HTR-8/SVneo (cell line): ENCODE results near the gene HIVEP3.
A peak's percentile ranks its signal among the peaks of the same experiment; 100 is the strongest.

ENCODE experiments used
- DNase-seq: peaks from one replicate; pipeline ENCODE4 v3.0.0; 2011; ENCODE audit warnings: low spot score, mixed read lengths; ENCODE audit not compliant: insufficient read length
- FAIRE-seq: peaks from 2 replicates; lab custom pipeline; 2011; peaks lifted over from hg19 to GRCh38; lab: Jason Lieb, UNC

Gene HIVEP3

DNA sequence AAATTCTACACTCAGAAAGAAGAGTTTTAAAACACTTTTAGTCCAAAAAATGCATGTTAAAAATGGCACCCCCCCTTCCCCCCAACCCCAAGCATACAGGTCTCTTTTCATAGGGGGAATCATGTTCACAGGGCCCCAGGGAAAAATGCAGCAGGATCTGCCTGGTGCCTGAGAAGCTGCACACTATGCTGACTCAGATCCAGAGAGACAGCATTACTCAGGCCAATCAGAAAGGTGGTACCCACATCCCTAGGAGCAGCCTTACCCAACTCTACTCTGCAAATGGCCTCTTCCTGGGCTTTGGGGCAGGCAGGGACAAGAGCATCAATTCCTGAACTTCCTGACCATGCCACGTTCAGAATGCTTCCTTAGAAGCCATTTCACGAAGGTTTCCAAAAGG, 119.0 kb downstream of the HIVEP3 start:
- FAIRE-seq (no peak), DNase-seq (no peak)

DNA sequence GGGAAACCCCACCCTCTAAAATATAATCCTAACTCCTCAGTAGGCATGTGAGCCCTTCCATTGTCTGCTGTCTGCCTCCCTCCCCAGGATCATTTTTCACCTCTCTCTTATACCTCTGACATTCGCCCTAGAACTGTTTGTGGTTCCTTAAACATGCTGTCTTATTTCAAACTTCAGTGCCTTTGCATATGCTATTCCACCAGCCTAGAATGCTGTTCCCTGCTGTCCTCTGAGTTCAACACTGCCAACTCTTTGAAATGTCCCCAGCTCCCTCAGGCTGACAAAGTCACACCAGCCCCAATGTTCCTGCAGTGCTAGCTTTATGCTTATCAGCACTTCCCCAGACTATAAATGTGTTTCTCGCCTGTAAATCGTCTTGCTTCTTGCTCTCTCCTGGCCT, 119.5 kb downstream of the HIVEP3 start:
- no peak for FAIRE-seq
- no peak for DNase-seq

DNA sequence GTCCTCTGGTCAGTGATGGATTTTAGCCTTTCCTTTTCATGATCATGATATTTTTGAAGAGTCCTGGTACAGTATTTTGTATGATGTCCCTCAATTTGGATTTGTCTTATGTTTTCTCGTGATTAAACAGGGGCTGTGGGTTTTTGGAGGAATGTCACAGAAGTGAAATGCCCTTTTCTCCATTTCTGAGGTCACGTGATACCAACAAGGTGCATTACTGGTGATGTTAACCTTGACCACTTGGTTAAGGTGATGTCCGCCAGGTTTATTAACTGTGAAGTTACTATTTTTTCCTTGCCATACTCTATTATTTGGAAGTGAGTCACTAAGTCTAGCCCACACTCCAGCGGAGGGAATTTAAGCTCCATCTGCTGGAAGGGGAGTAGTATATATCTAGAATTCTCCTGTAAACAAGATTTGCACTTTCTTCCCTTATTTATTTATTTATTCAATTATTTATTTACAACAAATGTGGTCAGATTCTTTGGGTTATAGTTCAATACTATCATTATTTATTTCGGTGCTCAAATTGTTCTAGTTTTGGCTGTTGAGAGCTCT, 123.4 kb downstream of the HIVEP3 start:
- no peak for FAIRE-seq
- DNase-seq, result peak; percentile 13

DNA sequence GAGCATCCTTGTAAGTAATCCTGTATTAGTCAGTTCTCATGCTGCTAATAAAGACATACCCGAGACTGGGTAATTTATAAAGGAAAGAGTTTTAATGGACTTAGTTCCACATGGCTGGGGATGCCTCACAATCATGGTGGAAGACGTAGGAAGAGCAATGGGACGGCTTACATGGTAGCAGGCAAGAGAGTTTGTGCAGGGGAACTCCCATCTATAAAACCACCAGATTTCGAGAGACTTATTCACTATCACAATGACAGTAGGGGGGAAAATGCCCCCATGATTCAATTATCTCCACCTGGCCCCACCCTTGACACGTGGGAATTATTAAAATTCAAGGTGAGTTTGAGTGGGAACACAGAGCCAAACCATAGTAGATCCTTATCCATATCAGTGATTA, 124.7 kb downstream of the HIVEP3 start:
- no peak for DNase-seq
- FAIRE-seq, result no peak

DNA sequence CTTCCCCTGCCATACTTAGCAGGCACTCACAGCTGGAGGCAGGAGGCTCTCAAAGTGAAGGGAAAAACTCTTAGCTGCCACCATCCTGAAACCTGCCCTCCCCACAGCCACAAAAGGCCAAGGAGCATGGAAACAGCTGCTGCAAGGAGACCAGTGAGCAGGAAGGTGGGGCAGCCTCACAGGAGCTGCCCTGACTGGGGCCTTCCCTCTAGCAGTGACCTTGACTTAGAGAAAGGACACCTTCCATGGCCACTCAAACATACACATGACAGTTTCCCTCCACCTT, 126.3 kb downstream of the HIVEP3 start:
- no peak for FAIRE-seq
- no peak for DNase-seq

DNA sequence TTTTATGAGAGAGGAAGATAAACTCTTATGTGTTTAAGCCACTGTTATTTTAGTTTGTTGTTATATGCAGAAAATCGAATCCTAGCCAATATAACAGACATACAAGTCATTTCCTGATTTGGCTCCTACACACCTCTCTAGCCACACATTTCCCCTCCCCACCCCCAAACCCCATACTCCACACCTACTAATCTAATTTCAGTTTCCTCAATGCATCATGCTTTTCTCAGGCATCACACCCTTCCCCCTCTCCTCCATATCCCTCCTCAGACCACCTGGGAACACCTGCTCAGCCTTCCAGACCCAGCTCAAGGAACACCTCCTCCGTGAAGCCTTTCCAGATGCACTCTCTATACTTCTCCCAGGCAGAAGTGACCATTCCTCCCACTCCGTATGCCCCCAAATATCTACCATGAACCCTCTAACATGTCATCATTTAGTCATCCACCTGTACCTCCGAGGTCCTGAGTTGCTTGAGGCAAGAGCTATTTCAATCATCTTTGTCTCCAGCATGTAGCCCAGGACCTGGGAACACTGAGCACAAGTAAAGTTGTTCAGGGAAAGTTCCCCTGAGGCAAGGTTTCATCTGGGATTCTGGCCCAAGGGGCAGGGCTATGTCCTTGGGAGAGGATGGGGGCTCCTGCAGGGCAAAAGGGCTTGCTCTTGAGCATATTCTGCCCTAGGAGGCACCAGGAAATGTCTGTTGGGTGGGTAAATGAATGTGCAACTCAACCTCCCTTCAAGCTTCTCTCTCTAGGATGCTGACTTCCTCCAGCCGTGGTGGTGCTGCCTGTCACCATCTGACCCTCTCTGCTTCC, 126.8 kb downstream of the HIVEP3 start:
- FAIRE-seq (no peak), DNase-seq (no peak)

DNA sequence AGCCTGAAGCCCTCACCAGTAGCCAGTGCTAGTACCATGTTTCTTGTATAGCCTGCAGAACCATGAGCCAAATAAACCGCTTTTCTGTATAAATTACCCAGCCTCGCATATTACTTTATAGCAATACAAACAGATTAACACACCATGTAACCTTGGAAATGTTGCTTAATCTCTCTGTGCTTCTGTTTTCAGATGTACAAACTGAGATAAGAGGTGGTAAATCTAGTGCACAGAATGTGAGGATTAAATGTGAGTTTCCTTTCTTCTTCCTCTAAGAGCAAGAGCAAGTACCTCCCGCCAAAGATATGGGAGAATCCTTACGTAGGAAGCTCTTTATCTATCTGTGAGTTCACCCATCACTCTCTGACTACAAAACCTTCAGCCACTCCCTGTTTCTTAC, 128.4 kb downstream of the HIVEP3 start:
- FAIRE-seq (no peak), DNase-seq (no peak)

DNA sequence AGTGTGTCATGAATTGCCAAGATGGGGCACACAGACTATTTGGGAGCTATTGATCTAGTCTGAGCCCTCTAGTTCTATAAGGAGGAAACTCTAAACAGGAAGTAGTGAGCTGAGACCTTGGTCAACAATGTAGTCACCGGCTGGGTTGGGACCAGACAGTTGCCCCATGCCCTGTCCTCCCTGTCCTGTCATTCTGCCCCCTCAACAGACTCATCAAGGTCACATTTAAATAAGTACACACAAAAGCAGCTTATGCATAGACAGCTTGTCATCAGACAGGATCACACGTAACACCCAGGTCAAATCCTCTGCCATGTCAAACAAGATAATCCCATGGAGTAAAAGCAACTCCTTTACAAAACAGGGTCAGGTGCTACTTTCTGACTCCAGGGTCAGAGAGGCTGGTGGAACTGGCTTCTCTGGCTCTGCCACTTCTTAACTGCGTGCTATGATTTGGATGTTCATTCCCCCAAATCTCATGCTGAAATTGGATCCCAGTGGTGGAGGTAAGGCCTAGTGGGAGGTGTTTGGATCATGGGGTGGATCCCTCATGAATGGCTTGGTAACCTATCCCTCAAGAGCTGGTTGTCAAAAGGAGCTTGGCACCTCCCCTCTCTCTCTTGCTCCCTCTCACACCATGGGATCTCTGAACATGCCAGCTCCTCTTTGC, 128.9 kb downstream of the HIVEP3 start:
- DNase-seq, result no peak
- FAIRE-seq, result no peak

DNA sequence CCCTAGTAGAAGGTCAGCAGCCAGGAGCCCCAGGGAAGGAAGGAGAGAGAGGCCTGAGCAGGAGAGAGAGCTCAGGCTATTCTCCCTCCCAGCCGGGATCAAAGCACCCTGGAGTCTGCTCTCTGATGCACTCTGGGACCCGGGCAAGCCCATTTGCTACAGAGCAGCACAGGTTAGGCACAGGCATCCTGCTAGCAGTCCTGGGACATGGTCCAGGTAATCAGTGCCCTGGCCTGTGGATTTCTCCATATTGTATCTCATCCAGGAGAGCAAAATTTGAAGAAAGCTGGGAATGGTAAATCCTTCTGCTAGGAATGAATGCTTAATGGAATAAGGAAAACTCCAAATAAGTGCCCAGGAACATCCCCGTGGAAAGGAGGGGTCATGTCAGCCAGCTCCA, 130.3 kb downstream of the HIVEP3 start:
- FAIRE-seq, result no peak
- no peak for DNase-seq

DNA sequence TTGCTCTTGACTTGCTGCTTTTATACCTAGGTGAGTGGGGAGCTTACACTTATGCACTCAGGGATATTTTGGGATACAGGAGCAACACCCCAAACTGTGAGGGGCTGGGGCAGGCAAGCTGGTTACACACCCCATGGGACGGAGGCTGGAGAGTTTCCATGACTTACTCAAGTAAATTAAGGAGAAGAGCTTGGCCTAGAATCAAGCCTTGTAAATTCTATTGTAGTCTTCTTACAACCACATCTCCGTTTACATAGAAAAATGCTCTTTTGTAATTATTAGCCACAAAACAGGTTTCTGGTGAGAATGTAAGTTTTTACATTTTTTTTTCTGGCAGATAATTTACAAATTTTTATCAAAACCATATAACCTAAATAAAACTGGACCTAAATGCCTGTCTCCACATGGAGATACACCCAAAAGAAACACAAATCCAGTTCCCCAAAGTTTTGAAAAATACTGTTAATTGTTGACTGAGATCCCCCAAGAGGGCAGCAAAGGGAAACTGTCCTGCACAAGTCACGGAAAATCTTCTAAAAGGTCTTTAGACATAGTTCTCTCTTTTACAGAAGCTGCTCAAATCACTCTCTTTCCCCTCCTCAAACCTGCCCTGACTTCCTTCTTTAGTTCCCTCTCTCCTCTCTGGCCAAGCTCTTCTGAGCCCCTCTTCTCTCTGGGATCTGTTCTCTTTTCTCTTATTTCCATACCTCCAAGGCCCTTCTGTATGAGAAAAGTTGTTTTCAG, 134.0 kb downstream of the HIVEP3 start:
- no peak for DNase-seq
- FAIRE-seq, result no peak

DNA sequence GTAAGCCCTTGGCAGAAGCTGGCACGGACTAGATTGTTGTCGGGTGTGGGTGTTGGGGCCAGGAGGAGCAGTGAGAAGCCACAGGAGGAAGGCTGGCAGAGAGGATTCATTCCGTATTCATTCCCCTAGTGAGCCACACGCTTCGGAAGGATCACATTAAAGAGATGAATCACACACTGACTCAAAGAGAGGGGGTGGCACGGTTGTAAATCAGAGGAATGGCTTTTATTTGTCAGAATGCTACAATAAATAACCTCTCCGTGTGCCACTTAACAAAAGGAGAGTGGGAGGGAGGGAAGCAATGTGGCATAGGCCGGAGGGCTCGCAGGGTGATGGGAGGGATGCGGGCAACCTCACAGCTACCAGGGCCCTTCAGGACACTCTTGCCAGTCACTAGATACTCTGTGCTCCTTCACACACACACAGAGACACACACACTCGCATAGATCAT, 135.5 kb downstream of the HIVEP3 start:
- FAIRE-seq, result peak; percentile 90
- DNase-seq, result peak; percentile 74

DNA sequence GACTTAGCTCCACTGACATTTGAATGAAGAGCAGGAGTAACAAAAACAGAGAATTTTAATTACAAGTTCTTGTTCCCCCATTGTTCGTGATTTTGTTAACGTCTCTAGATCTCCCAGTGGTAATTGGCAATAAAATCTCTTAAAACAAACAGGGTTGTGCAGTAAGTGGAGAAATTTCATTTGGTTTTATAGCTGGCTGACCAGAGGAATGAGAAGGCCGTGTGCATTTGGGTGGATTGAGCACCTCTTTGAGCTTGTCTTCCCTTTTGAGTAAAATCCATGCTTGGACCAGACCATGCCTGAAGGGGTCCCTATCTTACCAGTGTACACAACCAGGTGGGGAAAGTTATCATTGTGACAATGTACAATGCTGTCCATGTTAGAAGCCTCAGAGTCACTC, 137.8 kb downstream of the HIVEP3 start:
- FAIRE-seq, result no peak

DNA sequence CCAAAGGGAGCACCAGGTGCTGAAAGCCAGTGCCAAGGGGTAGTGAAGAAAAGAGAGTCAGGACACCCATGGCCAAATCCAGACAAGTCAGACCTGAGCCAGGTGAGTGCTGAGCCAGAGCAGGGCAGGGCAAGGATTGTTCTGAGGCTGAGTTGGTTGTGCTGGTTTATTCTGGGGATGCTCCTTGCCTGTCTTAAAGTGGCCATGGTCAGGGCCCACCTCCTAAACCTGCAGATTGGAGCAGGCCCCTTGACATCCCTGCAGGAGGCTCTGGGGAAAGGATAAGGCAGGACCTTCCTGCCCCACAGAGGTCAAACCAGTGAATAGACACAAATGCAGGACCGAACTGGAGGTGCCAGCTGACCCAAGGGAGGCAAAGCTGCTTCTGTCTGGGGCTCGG, 138.4 kb downstream of the HIVEP3 start:
- FAIRE-seq, result no peak
- DNase-seq, result no peak

More for the DNA sequence above, 137.8 kb downstream of the HIVEP3 start:
- DNase-seq, result no peak

DNA sequence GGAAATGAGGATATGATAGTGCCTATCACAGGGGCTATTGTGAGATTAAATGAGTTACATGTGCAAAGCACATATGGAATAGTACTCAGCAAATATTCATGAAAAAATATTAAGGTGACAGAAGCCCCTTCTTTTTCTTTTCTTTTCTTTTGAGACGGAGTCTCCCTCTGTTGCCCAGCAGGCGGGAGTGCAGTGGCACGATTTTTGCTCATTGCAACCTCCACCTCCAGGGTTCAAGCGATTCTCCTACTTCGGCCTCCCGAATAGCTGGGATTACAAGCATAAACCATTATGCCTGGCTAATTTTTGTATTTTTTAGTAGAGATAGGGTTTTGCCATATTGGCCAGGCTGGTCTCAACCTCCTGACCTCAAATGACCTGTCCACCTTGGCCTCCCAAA, 139.4 kb downstream of the HIVEP3 start:
- no peak for FAIRE-seq

DNA sequence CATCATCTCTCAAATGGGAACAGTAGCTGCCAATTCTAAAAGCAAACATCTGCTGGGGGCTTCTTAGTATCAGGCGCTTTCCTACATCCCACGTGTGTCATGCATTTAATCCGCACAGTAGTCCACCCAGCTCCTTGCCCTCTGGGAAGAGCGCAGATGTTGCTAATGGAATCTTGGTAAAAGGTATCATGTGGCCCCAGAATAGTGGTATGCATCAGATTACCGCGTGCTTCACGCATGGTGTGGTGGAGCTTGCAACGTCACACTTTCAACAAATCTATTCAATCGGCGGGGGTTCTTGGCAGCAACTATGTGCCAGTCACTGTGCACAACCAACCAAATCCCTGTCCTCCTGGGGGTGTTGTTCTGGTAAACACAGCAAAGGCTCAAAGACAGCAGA, 141.0 kb downstream of the HIVEP3 start:
- no peak for FAIRE-seq
- DNase-seq, result no peak

More for the DNA sequence above, 139.4 kb downstream of the HIVEP3 start:
- no peak for DNase-seq

DNA sequence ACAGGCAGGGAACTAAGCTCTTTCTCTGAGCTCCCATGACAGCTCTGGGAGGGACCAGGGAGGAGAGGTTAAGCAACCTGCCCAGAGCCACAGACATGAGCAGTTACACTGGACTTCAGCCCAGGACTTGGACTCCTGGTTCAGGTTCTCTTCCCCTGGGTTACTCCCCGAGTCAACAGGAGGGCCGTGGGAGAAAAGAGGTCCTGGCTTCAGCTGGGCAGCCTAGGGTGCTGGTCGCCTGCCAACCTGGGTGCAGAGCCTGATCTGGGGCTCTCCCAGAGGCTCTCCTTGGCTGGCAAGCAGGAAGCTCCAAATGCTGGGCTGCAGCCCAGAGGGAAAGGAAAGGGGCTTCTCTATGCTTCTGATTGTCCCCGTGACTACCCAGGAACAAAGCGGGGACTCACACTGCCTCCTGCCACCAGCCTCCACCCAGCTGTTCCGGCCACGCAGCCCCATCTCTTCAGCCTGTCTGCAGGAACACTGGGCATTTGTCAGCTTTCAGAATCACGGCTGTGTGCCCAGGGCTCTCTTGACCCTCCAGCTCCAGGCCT, 141.8 kb downstream of the HIVEP3 start:
- no peak for FAIRE-seq
- DNase-seq, result no peak

DNA sequence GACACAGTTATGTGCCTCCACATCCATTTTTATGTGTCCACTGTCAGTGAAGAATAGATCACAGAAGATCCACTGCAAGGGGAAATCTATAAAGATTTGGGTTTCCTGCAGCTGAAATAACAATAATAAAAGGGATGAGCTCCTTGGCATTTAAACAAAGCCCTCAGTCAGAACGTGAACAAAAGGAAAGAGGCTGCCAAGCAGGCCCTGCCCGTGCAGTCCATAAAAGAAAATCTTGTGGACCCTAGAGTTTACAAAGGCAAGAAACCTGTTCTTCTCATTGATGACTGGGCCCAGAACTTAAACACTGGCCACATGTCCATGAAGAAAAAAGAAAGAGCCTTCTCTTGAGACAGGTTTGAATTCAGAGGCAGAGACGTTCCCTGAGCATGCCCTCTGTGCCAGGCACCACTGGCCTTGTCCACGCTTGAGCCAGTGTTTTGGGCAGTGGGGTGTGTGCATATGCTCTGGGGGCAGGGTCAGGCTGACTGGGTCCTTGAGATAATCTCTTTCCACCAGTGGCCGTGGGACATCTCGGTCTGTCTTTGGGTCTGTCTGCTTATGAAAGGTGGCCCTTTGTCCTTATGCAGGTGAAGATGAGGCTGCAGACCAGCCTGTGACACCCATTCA, 142.7 kb downstream of the HIVEP3 start:
- DNase-seq, result no peak
- no peak for FAIRE-seq

DNA sequence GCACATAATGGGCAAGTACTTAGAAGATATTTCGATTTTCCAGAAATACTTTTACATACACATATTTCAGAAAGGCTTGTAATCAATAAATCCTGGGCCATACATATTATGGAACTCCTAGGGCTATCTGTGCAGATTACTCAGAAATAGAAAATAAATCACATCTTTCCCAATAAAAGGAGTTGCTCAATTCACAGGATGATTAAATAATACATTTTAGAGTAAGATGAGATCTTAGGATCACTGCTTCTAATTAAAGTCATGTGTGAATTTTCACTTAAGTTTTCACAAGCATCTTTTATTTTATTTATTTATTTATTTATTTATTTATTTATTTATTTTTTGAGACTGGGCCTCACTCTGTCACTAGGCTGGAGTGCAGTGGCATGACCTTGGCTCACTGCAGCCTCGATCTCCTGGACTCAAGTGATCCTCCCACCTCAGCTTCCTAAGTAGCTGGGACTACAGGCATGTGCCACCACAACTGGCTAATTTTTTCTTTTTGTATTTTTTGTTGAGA, 144.2 kb downstream of the HIVEP3 start:
- FAIRE-seq, result no peak
- DNase-seq, result no peak

DNA sequence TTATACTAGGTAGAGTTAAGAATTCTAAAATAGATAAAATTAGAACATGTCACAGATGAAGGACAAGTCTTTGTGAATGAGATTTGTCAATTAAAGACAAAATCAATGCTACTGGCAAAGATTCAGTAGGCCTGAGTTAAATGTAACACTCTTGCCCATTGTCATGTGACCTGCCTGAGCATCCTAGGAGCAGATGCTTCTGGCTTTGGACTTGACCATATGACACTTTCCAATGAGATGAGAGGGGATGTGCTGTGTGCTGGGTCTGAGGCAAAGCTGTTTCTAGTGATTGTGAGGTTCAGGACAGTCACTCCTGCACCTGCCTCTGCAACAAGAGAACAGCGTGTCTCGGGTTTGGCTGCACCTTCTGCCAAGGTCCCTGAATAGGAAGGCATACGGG, 144.9 kb downstream of the HIVEP3 start:
- DNase-seq (no peak), FAIRE-seq (no peak)

DNA sequence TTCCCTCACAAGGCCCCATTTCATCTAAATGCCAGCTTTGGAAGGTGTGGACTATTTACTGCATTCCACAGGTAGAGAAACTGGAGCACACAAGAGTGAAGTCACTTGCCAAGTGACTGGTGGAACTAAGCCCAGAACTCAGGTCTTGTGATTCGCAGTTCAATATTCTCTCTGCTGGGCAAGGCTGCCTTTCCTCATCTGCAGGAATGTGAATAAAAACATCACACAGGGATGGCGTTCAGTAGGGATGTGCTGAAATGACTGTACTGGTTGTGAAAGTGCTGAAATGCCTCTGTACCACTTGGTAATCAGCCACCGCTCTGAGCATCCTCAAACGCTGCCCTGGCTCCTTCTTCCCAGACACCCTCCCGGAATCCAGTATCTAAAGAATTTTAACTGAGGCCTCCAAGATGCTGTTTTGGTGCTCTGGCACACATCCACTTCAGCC, 145.6 kb downstream of the HIVEP3 start:
- FAIRE-seq (no peak), DNase-seq (no peak)
